NCI-H1417 (cell line): ENCODE results near the gene STK32B.
"Not testable (repeated sequence)": the region's sequence is repeated elsewhere in the genome, so short reads cannot be mapped to it uniquely, and the experiment has no call there.

ENCODE experiments used
- DNase-seq, 3 experiments: peaks; one replicate each; lab custom pipeline; 2025; lab: John Stamatoyannopoulos, UW

Gene STK32B

DNA sequence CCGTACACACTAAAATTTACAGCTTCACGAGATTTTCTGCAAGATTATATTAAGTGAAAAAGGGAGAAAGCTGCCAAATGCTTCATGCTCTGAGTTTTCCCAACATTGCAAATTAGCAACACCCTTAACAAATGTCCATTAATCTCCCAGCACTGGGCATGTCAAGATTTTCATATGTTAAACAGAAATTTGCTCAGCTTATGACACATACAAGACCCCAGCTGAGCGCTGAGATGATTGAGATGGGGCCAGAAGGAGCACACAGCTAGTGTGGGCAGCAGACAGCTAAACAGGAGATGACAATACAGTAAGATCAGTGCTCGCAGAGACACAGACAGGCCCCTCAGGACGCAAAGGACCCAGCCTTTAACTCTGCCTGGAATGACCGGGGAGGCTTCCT lies 208.8 kb downstream of the STK32B start:
- no peak for DNase-seq

DNA sequence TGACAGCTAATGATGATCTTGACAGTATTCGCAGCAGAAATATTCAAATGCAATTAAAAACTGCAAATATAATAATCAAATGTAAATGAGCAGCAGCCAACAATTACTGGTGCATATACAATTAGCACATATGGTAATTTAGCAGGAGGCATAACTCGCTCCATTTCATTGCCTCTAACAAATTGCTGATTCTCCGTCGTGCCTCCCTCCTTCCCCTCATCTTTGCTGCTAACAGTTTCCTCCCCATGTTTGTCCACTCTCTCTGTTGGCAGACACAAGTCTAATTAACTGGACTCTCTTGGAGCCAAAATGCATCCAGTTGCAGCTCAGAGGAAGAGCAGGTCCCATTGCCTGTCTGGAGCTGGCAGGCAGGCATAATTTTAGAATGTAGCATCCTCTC lies 210.6 kb downstream of the STK32B start:
- no peak for DNase-seq

DNA sequence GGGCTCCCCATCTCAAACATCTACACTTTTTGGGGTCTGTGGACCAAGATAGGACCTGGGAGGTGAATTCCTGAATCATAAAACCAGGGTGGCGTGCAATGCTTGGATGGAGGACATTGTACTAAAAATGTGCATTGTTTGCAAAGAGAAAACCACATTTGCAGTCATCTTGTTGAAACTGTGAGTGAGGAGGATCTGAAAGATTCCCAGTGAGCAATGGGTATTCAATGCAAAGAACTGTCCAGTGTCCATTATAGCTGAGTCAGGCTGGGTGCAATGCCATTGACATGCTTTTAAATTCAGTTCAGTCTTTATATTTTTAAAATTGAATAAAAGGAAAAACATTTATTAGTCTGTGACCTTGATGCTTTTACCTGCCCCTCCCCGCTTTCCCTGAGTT lies 215.7 kb downstream of the STK32B start:
- DNase-seq, result no peak

DNA sequence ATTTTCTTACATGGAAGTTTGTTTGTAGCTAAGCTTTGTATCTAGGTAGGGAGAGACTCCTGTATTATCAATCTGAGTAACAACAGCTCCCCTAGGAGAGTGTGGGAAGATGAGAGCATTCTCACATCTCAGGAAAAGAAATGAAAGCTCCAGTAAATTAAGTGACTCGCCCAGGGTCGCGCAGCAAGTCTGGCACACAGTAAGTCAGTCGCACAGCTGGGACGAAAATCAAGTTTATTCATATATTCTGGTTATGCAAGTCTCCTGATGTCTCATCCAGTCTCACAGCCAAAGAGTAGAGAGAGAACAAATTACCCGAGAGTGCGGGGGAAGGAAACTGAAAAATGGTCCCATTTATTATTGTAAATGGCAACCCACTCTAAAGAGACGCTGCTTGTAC lies 216.1 kb downstream of the STK32B start:
- DNase-seq, result no peak

DNA sequence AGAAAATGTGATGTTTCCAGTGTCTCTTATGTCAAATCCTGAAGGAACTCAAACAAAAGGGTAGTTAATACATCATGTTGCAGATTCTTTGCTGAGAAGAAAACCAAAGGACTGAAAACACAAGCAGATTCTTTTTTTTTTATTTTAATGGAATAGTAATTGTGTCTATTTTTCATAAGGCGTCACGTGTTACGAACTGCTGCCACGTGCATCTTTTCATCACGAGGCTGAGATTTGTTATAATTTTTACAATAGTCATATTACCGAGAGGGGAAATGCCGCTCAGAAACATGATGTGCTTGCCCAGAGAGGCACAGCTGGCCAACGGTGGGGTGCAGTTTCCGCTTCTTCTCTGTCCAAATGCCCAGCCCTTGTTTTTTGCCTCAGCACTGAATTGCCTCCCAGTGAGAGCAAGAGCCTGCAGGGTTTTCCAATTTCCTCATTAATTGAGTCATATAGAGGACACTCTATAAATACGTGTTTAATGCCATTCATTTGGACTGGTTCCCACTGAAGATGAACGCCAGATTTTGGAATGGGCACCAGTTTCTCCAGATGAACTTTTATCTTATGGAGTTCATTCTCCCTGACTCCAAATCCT lies 225.3 kb downstream of the STK32B start:
- DNase-seq, result peak in 2 of 3 experiments; percentile 50 to 63

DNA sequence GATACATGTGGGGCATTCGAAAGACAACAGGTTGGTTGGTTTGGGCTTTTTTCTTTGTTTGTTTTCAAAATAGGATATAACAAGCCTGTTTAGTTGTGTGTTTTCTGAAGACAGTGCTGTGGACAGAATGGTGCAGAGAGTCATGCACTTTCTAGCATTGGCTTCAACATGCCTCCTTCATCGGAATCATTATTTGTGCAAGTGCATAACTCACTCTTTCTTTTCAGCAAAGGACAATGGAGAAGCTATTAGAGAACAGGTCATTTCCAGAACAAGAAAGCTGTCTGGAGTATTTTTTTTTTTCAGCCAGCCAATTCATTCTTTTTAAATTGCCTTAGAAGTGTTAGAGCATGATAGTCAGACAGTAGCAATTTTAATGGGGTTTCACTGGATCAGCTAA lies 225.8 kb downstream of the STK32B start:
- peak; percentile 50 to 70 (median 59) for DNase-seq

DNA sequence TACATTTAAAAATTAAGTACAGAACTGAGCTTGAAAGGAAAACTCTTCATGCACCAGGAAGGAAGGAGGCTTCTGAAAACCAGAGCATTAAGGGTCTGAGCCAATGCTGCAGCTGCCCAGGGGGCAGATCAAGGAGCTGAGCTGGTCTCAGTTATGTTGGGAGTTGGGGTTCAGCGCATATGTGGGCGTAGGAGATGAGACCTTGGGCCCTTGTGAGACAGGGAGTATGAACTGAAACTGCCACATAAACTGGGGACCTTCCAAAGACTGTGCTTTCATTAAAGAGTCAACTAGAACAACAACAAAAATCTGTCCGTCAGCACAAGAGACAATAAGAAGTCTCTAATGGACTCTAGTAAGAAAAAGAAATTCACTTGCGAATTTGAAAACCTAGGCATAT lies 226.9 kb downstream of the STK32B start:
- DNase-seq, result no peak

DNA sequence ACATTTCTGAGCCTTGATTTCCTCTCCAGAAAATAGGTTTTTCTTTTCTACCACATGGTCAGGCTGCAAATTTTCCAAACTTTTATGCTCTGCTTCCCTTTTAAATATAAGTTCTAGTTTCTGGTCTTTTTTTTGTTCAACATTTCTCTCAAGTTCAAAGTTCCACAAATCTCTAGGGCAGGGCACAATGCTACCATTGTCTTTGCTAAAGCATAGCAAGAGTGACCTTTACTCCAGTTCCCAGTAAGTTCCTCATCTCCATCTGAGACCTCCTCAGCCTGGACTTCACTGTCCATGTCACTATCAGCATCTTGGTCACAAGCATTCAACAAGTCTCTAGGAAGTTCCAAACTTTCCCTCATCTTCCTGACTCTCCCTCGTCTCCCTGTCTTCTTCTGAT lies 228.8 kb downstream of the STK32B start:
- not testable (repeated sequence) for DNase-seq

DNA sequence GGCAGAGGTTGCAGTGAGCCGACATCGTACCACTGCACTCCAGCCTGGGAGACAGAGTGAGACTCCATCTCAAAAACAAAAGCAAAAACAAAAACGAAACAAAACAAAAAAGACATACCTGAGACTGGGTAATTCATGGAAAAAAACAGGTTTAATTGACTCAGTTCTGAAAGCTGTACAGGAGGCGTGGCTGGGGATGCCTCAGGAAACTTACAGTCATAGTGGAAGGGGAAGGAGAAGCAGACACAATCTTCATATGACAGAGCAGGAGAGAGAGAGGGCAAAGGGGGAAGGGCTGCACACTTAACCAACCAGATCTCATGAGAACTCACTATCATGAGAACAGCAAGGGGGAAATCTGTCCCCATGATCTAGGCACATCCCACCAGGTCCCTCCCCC lies 229.5 kb downstream of the STK32B start:
- no peak for DNase-seq

DNA sequence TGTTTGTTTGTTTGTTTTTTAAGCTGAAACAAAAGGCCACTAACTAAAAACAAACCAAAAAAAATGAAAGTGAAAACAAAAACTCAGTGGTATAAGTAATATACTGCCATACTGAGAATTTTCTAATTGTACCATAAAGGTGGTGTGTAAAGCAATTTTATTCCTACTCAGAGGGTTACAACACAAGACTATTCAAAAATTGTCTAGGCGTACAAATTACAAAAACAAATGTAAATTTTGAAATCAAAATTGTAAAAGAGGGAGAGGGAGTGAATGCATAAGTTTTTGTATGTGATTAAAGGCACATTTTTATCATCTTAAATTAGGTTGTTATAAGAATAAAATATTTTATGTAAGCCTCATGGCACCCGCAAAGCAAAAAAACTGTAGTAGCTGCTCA lies 232.6 kb downstream of the STK32B start:
- DNase-seq, result no peak

DNA sequence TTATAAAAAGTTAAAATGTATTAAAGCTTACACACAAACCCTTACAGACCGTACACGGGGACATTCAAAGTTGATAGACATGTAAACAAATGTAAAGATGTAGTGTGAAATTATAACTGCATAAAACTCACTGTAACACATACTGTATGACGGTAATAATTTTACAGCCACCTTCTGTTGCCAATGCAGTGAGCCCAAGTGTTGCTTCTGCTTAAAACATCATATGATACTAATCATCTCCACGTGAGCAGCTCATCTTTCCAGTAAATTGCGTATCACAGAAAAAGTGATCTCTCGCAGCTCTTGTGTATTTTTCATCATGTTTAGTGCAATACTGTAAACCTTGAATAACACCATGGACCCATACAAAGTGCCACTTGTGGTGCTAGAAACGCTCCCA lies 233.2 kb downstream of the STK32B start:
- DNase-seq, result no peak

DNA sequence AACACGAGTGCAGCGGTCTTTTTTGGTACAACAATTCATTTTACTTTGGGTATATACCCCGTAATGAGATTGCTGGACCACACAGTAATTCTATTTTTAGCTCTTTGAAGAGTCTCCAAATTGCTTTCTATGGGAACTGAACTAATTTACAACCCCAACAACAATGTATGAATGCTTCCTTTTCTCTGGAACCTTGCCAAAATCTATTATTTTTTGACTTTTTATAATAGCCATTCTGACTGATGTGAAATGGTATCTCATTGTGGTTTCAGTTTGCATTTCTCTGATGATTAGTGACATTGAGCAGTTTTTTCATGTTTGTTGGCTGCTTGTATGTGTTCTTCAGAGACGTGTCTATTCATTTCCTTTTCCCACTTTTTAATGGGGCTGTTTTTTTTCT lies 240.8 kb downstream of the STK32B start:
- peak; percentile 19 to 81 (median 66) for DNase-seq

DNA sequence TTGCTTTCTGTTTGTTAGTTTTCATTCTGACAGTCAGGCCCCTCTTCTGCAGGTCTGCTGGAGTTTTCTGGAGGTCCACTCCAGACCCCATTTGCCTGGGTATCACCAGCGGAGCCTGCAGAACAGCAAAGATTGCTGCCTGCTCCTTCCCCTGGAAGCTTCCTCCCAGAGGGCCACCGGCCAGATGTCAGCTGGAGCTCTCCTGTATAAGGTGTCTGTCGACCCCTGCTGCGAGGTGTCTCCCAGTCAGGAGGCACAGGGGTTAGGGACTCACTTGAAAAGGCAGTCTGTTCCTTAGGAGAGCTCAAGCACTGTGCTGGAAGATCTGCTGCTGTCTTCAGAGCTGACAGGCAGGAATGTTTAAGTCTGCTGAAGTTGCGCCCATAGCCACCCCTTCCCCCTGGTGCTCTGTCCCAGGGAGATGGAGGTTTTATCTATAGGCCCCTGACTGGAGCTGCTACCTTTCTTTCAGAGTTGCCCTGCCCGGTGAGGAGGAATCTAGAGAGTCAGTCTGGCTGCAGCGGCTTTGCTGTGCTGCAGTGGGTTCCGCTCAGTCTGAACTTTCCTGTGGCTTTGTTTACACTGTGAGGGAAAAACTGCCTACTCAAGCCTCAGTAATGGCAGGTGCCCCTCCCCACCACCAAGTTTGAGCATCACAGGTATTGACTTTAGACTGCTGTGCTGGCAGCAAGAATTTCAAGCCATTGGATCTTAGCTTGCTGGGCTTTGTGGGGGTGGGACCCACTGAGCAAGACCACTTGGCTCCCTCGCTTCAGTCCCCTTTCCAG lies 246.9 kb downstream of the STK32B start:
- not testable (repeated sequence) for DNase-seq

DNA sequence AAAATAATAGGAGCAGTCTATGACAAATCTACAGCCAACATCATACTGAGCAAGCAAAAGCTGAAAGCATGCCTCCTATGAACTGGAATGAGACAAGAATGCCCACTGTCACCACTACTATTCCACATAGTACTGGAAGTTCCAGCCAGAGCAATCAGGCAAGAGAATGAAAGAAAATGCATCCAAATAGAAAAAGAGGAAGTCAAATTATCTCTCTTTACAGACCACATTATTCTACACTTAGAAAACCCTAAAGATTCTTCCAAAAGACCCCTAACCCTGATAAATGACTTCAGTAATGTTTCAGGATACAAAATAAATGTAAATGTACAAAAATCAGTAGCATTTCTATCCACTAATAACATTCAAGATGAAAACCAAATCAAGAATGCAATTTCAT lies 249.0 kb downstream of the STK32B start:
- no peak for DNase-seq

DNA sequence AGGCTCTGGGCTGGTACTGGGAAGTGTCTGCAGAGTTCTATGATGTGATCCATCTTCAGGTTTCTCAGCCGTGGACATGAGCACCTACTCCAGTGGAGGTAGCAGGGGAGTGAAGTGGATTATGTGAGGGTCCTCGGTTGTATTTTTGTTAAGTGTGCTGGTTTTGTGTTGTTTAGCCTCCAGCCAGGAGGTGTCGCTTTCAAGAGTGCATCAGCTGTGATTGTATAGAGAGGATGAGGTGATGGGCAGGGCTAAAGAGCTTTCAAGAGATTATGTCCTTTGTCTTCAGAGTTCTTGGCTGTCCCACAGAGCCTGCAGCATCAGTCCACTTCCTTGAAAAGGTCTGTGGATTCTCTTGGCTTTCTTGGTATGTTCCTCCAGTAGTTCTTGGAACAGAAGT lies 256.6 kb downstream of the STK32B start:
- DNase-seq, result no peak

DNA sequence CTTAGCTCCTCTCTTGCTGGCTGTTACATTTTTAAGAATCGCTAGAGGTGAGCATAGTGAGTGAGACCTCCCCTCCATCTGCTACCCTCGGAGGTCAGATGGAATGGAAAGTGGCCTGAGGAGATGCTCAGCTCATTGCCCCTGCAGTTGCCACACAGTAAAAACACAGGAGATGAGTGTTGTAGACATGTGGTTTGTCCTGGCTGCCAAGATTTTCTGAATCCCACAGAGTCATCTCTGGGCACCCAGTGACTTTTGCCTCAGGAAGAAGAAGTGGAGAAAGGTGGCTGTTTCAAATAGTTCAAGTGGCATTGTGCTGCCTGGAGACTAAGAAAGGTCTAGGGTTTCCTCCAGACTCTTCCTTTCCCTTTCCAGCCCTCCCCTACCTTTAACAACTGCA lies 271.0 kb downstream of the STK32B start:
- DNase-seq, result no peak

DNA sequence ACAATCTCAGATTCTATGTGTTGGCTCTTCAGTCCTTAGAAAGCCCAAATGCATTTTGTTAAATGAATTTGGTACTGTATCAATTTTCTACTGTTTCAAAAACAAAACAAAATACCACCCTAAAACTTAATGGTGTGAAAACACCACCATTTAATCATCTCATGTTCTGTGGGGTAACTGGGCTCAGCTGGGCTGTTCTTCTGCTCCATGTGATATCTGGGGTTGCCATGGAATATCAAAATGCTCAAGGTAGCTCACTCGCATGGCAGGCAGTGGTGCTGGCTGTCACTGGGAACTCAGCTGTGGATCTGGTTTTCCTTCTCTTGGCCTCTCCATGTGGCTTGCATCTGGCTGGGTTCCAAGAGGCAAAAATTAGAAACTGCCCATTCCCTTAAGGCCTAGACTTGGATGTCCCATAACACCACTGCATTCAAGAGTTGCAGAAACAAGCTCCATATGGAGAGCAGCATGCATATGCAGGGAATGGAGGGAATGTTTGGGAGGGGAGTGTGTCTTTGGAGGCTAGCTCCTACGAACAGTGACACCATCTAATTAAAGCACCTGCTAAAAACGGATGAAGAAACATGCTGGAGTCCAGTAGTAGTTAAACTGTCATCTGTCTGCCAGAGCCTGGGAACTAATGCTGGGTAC lies 279.2 kb downstream of the STK32B start:
- no peak for DNase-seq

DNA sequence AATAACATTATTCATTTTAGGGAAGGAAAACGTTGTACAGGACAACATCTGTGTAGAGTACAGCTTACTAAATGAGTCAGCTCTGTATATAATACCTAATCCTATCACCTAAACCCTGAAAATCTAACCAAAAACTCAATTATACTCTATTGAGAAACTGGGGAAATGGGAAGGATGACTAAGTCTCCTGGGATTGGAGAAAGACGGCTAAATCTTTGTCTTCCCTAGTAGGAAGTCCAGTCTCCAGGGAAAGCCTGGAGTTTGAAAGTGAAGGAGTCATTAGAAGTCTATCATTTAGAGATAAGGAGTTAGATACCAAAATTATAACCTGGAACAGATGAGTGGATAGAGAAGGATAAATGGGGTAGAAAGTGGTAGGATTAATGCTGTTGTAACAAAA lies 286.5 kb downstream of the STK32B start:
- no peak for DNase-seq

DNA sequence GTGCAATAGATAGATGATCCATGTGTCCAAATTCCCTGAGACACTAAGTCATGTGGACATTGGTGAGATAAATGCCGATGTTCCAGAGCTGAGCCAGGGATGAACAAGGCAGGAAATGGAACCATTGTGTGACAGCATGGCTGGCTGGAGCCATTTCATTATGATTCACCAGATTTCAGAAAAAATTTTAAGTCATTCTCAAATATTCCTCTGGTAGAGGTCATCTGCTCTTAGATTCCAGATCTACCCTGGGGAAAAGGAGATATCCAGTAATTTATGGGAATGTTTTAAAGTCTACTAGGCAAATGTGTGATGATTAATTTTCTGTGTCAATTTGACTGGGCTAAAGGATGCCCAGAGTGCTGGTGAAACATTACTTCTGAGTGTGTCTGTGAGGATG lies 287.3 kb downstream of the STK32B start:
- DNase-seq, result no peak

DNA sequence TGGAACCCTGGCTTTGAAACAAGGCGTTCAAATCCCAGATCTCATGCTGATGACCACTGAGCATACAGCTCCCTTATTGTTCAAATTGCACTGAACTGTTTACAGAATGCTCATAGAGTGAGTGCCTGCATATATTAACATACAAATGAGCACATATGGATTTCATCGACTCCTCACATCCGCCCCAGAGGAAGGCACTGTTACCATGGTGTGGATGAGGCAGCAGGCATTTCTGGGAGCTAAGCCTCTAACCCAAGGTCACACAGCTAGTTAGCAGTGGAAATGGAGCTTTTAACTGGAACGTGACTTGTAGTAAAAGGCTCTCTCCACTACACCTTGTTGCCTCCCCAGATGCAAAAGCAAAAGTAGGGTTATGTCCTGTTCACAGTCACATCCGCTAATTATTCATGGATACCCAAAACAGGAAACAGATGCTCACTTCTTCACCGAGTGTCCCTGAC lies 289.7 kb downstream of the STK32B start:
- DNase-seq, result no peak

DNA sequence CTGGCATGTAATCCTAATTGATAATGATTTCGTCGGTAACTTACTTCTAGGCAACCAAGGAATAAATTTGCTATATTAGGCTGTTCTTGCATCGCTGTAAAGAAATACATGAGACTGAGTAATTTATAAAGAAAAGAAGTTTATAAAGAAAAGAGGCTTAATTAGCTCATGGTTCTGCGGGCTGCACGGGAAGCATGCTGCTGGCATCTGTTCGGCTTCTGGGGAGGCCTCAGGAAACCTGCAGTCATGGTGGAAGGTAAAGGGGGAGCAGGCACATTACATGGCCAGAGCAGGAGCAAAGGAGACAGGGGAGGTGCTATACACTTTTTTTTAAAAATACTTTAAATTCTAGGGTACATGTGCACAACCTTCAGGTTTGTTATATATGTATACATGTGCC lies 290.2 kb downstream of the STK32B start:
- DNase-seq, result no peak

DNA sequence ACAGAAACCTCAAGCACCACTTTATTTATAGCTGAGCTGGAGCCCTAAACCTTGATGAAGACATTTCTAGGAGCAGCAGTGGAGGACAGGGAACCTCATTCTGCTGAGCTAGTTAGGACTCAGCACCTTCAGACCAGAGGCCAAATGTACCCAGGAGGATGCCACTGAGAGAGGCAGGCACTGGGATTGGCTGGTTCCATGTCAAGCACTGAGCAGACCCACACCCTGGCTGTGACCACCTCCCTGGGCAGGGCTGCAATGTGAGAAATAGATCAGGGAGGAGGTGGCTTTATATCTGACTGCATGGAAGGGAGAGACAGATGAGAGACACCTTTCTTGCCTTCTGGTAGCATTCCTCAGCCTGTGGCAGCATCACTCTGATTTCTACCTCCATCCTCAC lies 304.6 kb downstream of the STK32B start:
- no peak for DNase-seq

DNA sequence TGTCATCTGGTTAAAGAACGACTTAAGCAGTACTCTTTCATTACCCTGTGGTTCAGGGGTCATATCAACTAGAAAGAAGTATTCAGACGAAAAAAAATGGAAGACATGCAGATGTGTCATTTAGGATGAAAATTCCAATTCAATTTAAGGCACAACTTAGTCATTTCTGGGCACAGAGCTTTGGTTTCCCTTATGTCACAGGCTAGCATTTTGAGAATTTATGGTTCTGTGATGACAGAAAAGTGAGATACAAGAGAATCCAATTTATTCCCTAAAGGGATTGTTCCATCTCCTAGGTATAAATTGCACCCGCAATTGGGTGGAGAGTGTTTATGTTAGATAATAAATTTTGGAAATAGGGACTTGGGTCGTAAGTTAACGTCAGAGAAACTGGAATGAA lies 306.6 kb downstream of the STK32B start:
- DNase-seq, result no peak
